ENCODE measurements around the gene MEF2C. TPM values are rescaled to one million over a fixed set of nuclear protein-coding genes. Genes with fewer than 3 reads are reported as not detected.

MEF2C gene
- total and polyA plus RNA-seq, 2 experiments from 2014 or later, result 0.97 to 1.6 TPM

- no peaks in the 10 kb centered on the region for H3F3A ChIP-seq (replicated peaks; ENCODE audit: low read depth)
- ATAC-seq, result peak; percentile 98
- no peak for DNase-seq (ENCODE audit: low spot score)
Observed at GRCh38 chr5:88702332-88702731, 180.7 kb downstream of the MEF2C start.

More at GRCh38 chr5:88702332-88702731, 180.7 kb downstream of the MEF2C start:
- H3K27ac ChIP-seq (ENCODE audit: low read depth), result no peak overlapping the region
- H3K36me3 Mint-ChIP-seq (ENCODE audit: low read depth), result no peaks in the 10 kb centered on the region
- TF ChIP-seq POLR2AphosphoS5 (IDR thresholded peaks at IDR 0.05; ENCODE audit: low read depth) (no peak), CTCF (conservative IDR thresholded peaks at IDR 0.05; ENCODE audit: low read depth in 2 of 2) (no peak), ZNF462 (CRISPR knock-in tag; IDR thresholded peaks at IDR 0.05) (peak; percentile 45; the same call in 1 of the 2 replicates)
- no peak overlapping the region for H3K27ac Mint-ChIP-seq
- H3K27me3 Mint-ChIP-seq (ENCODE audit: insufficient read depth, low read depth, poor library complexity), result peaks cover 1% of the 10 kb centered on the region
- peak overlapping the region; percentile 41 for H3K4me2 ChIP-seq
- no peak overlapping the region for H2AFZ ChIP-seq
- H3K9me2 ChIP-seq (ENCODE audit: insufficient read depth), result no peaks in the 10 kb centered on the region; the same call in 1 of the 2 replicates
- H3K36me3 ChIP-seq (ENCODE audit: insufficient read depth), result no peaks in the 10 kb centered on the region
- H3K4me3 Mint-ChIP-seq, result no peak overlapping the region
- H3K9me3 Mint-ChIP-seq, result no peaks in the 10 kb centered on the region
- peaks cover 27% of the 10 kb centered on the region for H3K4me1 Mint-ChIP-seq
- peaks cover 15% of the 10 kb centered on the region for H3K4me1 ChIP-seq (ENCODE audit: insufficient read depth)
- H4K20me1 ChIP-seq (replicated peaks; ENCODE audit: insufficient read depth), result no peaks in the 10 kb centered on the region
- H3K4me3 ChIP-seq, result no peak overlapping the region
- no peaks in the 10 kb centered on the region for H3K79me2 ChIP-seq (replicated peaks; ENCODE audit: insufficient read depth)
- peaks cover 4% of the 10 kb centered on the region; the same call in 1 of the 2 replicates for H3K27me3 ChIP-seq (ENCODE audit: insufficient read depth)
